SKM-1 (cell line): ENCODE results near the gene AXDND1.
A peak's percentile ranks its signal among the peaks of the same experiment; 100 is the strongest.
"Not testable (repeated sequence)": the region's sequence is repeated elsewhere in the genome, so short reads cannot be mapped to it uniquely, and the experiment has no call there.

Experiments
- DNase-seq: peaks from one replicate; lab custom pipeline; 2025; ENCODE audit not compliant: unreplicated experiment; lab: John Stamatoyannopoulos, UW

AXDND1 gene

DNA sequence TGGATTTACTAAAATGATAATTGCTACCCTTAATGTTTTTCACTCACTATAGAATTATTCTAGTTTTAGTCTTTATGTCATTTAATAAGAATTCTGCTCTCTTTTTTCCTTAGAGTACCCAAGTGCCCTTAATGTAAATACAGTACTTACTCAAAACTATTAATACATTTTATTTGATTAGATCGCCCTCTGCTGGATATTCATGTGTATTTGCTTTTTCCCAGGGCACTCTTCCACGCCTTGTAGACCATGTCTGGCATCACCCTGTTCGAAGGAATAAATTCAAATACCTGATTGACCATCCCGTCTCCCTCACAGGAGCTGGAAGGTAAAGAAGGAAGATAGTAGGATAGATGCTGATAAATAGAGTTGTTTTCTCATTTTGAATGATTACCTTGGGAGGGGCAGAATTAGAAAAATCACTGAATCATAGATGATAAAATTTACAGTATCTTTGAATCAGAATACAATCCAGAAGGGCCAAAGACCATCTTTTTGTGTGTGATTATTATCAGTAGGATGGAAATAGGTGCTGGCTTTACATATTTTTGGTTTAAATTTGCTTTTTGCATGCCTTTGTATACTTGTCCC lies 4.1 kb downstream of the AXDND1 start:
- DNase-seq, result peak; percentile 73

DNA sequence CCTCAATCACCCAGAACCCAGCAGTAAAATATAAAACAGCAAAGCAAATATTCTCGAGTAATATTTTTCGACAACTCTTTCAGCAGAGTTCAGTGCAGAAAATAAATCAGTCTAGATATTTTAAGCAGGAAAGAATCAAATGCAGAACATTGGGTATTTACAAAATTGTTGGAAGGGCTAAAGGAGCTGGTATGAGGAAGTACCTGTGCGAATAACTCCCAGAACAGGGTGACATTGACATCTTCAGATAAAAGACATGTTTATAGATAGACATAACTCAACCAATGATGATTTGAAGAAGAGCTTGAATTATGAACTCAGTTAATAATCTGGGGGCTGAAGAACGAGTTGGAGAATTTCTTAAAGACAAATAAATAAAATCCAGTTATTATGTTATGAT lies 6.4 kb downstream of the AXDND1 start:
- DNase-seq, result no peak

DNA sequence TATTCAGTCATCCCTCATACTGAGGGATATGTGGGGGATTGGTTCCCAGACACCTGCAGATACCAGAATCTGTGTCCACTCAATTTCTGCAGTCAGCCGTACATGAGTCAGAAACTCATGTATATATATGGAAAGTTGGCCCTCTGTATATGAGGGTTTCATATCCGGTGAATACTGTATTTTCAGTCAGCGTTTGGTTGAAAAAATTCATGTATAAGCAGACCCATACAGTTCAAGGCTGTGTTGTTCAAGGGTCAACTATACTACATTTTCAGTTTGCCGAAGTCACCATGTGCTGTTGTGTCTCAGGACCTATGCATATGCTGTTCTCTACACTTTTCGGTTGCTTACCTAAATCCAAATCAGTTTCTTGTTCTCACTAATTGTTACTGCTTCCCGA lies 10.5 kb downstream of the AXDND1 start:
- no peak for DNase-seq

DNA sequence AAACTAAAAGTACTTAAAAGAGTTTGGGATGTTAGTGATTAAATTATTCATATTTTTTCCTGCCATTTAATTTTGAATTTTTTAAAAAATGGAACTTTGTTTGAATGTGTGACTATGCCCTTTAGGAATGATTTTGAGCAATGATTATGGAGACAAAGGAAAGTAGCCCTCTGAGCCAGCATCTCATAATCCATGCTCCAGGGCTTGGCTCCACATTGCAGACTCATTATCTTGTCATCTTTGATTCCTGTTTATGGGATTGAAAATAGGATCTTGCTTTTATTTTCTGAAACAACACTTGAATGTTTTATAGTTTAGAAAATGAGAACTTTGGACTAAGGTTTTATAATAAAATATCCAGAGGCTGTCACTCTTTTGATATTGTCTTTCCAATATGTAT lies 14.5 kb downstream of the AXDND1 start:
- DNase-seq, result no peak

DNA sequence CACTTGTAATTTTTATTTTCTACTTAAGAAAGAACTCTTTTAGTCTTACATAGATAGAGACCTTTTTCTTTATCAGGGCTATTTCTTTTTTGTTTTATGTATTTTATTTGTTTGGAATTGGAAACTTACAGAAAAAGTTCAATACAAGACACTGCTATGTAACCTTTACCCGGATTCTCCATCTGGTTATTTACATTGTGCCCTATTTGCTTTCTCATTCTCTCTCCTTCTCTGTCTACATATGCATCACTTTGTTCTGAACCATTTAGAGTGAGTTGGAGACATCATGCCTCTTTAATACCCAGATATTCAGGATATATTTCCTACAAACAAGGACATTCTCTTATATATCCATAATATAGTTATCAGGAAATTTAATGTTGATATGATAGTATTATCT lies 18.3 kb downstream of the AXDND1 start:
- no peak for DNase-seq

DNA sequence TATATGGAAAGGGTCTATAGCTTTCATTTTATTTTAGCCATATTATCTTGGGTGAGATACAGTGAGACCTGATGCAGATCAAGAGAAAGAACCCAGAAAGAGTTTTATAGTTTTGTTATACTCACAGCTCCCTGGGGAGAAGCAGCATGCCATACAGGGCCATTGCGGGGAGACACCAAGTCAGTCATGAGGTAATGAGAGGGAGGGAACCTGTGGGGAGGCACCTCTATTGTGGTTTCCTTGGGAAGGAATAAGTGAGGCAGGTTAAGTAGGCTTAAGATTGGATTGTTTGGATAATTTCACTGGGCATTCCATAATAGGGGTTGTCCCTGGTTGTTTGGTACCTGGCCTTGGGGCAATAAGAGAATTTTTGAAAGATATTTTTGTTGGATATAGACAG lies 19.7 kb downstream of the AXDND1 start:
- no peak for DNase-seq

DNA sequence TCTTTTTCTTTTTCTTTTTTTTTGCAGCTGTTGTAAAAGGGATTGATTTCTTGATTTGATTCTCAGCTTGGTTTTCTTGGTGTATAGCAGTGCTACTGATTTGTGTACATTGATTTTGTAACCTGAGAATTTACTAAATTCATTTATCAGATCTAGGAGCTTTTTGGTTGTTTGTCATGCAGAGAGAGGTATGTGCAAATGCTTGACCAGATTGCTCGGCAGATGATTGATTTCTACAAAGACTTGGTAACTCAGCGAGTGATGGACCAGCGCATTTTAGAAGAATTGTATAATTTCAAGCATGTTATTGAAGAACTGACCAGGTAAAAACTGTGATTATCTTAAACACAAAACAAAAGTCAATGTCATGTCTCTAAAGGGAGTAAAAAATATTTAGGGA lies 27.9 kb downstream of the AXDND1 start:
- DNase-seq, result no peak

DNA sequence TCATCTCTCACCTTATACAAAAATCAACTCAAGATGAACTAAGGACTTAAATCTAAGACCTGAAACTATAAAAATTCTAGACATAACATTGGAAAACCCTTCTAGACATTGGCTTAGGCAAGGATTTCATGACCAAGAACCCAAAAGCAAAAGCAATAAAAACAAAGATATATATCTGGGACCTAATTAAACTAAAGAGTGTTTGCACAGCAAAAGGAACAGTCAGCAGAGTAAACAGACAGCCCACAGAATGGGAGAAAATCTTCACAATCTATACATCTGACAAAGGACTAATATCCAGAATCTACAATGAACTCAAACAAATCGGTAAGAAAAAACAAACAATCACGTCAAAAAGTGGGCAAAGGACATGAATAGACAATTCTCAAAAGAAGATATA lies 33.6 kb downstream of the AXDND1 start:
- DNase-seq, result not testable (repeated sequence)

DNA sequence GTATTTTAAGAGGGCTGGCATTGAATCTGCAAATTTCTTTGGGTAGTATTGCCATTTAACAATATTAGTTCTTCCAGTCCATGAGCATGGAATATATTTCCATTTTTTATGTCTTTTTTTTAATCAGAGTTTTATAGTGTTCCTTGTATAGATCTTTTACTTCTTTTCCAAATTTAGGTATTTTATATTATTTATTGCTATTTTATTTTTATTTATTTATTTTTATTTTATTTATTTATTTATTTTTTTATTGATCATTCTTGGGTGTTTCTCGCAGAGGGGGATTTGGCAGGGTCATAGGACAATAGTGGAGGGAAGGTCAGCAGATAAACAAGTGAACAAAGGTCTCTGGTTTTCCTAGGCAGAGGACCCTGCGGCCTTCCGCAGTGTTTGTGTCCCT lies 52.0 kb downstream of the AXDND1 start:
- not testable (repeated sequence) for DNase-seq

DNA sequence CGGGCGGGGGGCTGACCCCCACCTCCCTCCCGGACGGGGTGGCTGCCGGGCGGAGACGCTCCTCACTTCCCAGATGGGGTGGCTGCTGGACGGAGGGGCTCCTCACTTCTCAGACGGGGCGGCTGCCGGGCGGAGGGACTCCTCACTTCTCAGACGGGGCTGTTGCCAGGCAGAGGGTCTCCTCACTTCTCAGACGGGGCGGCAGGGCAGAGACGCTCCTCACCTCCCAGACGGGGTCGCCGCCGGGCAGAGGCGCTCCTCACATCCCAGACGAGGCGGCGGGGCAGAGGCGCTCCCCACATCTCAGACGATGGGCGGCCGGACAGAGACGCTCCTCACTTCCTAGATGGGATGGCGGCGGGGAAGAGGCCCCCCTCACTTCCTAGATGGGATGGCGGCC lies 52.9 kb downstream of the AXDND1 start:
- not testable (repeated sequence) for DNase-seq

DNA sequence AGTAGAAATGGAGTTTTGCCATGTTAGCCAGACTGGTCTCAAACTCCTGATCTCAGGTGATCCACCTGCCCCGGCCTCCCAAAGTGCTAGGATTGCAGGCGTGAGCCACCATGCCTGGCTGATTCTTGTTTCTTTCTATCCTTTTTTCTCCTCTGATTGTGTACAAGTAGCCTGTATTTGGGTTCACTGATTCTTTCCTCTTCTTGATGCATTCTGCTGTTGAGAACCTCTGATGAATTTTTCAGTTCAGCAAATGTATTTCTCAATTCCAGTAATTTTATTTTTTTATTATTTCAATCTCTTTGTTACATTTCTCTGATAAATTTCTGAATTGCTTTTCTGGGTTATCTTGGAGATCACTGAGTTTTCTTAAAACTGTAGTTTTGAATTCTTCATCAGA lies 58.8 kb downstream of the AXDND1 start:
- DNase-seq, result no peak

DNA sequence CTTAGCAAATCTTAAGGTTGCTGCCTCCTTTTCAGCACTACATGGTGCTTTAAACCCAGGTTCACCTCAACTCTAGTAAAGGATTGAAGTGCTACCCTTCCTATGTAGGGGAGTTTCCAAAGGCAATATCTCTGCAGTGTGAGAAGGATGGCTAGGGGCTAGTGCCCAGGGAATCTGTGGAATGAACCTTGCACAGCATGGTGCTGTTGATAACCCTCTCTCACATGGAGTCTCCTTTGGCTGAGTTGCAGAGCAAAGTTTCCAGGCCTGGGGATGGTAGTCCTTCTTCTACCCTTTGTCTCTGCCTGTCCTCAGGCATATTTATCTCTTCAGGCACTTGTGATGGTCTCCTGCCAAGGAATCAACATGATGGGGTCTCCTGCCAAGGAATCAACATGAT lies 59.4 kb downstream of the AXDND1 start:
- DNase-seq, result no peak

DNA sequence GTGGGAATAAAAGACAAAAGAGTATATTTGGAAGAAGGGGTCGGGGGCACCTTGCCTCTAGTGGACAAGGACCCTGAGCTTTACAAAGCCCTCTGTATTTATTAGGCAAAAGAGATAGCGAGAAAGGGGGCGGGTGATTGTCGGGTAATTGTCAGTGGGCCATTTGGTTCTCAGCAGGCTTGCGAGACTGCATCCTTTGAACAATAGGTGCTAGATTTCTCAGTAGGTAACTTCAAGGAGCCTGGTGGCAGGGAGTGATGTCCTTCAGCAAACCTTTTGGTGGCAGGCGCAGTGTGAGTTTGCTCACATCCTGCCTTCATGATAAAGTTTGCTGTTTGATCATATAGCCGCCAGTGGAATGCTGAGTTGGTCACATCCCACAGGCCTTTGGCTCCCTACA lies 71.4 kb downstream of the AXDND1 start:
- DNase-seq, result no peak

DNA sequence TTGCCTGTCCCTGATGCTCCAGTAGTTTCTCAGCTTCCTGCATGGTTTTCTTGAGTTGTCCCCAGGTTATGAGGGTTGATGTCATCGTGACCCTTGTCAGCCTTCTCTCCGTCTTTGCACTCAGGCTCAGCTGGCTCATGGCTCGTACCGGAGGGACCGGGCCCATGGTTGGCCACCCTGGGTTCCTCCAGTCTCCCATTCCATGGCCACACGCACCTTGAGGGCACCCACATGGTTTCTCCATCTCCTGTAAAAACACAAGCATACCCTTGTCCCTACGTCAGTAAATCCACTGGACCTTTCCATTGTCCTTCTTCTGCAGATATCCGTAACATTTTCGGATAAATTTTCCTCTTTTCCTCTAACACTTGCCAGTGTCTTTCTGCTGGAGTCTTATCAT lies 73.9 kb downstream of the AXDND1 start:
- not testable (repeated sequence) for DNase-seq

DNA sequence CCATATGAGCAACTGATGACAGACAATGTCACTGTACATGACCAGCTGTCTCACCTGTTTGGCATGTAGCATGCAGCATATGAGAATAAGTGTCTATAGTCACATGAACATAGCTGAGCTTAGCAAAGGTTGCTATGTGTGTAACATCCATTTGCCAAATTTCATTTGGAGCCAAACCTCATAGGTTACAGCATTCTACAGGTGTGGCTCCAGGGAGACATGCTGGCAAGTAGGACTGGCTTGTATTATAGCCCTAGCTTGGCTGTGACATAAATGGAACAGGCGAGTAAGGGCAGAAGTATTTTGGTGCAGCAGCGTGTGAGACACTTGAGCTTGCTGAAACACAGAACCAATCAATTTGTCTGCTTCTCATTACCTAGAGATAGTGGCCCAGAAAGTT lies 74.5 kb downstream of the AXDND1 start:
- DNase-seq, result not testable (repeated sequence)

DNA sequence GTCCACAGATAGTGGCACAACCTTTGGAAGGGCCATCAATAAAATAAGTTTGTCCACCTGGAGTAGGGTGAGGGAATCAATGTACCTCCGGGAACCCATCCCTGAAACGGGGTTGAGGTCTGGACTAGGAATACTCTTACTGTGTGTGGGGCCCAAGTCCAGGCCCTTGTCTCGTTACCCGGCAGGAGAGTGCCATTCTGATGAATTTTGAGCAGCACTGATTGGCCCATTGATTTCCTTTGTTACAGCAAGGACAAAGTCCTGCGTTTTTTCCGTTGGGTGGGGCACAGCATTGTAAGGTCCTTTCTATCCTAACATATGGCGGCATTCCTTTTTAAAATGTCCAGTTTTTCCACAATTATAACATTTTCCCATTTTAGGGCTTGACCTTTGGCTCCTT lies 75.2 kb downstream of the AXDND1 start:
- no peak for DNase-seq

DNA sequence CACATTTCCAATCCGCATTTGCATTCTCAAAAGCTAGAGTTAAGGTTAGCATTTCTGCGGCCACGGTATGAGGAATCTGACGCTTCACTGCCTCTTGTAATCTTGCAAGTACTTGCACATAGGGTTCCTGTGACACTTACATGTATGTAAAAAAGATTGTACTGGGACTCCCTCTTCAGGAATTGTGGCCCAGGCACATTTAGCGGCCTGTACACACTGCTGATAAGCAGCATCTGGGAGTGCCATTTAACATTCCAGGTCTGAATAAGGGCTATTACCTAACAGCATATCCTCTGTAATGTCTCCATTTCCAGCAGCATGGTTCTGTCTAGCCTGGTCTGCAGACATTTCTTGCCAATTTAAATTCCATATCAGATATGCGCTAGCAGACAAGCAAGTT lies 75.7 kb downstream of the AXDND1 start:
- DNase-seq, result no peak

DNA sequence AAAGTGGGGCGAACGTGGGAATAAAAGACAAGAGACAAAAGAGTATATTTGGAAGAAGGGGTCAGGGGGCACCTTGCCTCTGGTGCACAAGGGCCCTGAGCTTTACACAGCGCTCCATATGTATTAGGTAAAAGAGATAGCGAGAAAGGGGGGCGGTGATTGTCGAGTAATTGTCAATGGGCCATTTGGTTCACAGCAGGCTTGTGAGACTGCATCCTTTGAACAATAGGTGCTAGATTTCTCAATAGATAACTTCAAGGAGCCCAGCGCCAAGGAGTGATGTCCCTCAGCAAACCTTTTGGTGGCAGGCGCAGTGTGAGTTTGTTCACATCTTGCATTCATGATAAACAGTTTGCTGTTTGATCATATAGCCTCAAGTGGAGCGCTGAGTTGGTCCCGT lies 77.1 kb downstream of the AXDND1 start:
- DNase-seq, result not testable (repeated sequence)

DNA sequence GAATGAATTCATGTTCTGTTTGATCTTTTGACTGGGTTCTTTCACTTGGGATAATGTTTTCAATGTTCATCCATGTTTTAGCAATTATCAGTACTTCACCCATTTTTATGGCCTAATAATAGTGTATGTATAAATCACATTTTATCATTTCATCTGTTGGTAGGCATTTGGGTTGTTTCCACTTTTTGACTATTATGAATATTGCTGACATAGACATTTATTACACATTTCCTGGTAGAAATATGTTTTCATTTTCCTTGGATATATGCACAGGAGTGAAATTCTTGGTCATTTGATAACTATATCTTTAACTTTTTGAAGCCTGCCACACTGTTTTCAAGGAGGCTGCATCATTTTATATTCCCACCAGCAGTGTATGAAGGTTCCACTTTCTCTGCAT lies 79.8 kb downstream of the AXDND1 start:
- no peak for DNase-seq

DNA sequence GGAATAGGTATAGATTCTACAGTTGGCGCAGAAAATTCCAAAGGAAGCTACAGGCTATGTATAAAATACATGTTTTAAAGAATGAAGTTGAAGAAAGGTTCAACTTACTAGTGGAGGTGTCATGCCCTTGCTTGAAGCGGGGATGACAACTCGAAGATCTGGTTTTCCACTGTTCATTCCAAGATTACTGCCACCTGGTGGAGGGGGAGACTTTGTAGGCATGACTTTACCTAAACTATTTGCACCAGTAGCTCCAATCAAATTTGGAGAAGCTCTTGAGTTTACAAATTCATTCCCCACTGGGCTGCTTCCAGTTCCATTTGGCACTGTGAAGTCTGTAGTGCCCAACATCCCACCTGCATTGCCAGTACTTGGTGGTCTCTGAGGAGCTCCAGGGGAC lies 81.7 kb downstream of the AXDND1 start:
- no peak for DNase-seq

DNA sequence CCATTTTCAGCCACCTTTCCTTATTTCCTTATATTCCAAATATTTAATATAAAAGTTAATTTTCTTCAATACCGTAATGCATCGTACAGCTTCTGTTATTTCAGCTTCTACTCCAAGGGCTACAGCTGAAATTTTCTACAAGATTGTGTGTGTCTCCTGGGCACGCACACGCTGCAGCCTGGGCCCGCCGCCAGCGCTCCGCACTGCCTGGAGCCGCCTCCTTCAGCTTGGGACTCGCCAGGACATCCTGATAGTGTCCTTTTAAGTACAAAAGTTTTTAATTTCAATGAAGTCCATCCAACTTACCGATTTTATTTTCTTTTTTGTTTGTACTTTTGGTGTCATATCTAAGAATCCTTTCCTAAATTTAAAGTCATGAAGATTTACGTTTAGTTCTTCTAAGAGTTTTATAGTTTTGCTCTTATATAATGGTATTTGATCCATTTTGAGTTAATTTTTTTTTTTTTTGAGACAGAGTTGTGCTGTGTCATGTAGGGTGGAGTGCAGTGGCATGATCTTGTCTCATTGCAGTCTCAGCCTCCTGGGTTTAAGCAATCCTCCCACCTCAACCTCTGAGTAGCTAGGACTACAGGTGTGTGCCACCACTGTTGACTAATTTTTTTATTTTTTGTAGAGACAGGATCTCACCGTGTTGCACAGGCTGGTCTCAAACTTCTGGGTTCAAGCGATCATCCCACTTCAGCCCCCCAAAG lies 82.8 kb downstream of the AXDND1 start:
- no peak for DNase-seq

DNA sequence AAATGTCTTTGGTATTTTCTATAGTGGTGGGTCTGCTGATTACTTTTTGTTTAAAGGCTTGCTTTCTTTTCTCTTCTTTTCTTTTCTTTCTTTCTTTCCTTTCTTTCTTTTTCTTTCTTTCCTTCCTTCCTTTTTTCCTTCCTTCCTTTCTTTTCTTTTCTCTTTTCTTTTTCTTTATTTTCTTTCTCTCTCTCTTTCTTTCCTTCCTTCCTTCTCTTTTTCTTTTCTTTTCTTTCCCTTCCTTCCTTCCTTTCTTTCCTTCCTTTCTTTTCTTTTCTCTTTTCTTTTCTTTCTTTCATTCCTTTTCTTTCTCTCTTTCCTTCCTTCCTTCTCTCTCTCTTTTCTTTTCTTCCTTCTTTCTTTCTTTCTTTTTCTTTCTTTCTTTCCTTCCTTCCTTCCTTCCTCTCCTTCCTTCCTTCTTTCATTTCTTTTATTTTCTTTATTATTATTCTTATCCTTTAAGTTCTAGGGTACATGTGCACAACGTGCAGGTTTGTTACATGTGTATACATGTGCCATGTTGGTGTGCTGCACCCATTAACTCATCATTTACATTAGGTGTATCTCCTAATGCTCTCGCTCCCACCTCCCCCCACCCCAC lies 93.9 kb downstream of the AXDND1 start:
- not testable (repeated sequence) for DNase-seq

DNA sequence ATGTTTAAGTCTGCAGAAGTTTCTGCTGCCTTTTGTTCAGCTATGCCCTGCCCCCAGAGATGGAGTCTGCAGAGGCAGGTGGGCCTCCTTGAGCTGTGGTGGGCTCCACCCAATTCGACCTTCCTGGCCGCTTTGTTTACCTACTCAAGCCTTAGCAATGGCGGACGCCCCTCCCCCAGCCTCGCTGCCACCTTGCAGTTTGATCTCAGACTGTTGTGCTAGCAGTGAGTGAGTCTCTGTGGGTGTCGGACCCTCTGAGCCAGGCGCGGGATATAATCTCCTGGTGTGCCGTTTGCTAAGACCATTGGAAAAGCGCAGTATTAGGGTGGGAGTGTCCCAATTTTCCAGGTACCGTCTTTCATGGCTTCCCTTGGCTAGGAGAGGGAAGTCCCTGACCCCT lies 99.9 kb downstream of the AXDND1 start:
- DNase-seq, result not testable (repeated sequence)
